Jurkat, Clone E6-1 (cell line): ENCODE results near the gene PLPP3.

Experiments used
- DNase-seq: peaks from one replicate; pipeline ENCODE4 v3.0.0-alpha.2; 2011; ENCODE audit warnings: low read depth, low spot score
- H3K4me3 ChIP-seq: 2 replicates; pipeline ENCODE4 v1.5.1; 2011; ENCODE audit warnings: mild to moderate bottlenecking, low read length, control low read depth, moderate library complexity

The PLPP3 gene

GRCh38 chr1:56508523-56508983, 70.8 kb downstream of the PLPP3 start:
- no peak overlapping the region for H3K4me3 ChIP-seq
- DNase-seq, result no peak

GRCh38 chr1:56507925-56508522, 71.3 kb downstream of the PLPP3 start:
- no peak for DNase-seq
- H3K4me3 ChIP-seq, result no peak overlapping the region

GRCh38 chr1:56506951-56507491, 72.3 kb downstream of the PLPP3 start:
- H3K4me3 ChIP-seq, result no peak overlapping the region
- DNase-seq, result no peak

GRCh38 chr1:56505792-56506743, 73.3 kb downstream of the PLPP3 start:
- H3K4me3 ChIP-seq, result no peak overlapping the region
- no peak for DNase-seq

- no peak for DNase-seq
Observed at GRCh38 chr1:56502700-56503245, 76.6 kb downstream of the PLPP3 start.

GRCh38 chr1:56501888-56502287, 77.5 kb downstream of the PLPP3 start:
- DNase-seq, result no peak

More at GRCh38 chr1:56502700-56503245, 76.6 kb downstream of the PLPP3 start:
- no peak overlapping the region for H3K4me3 ChIP-seq

GRCh38 chr1:56501426-56501825, 77.9 kb downstream of the PLPP3 start:
- H3K4me3 ChIP-seq, result no peak overlapping the region
- DNase-seq, result no peak

More at GRCh38 chr1:56501888-56502287, 77.5 kb downstream of the PLPP3 start:
- H3K4me3 ChIP-seq, result no peak overlapping the region

- no peak overlapping the region for H3K4me3 ChIP-seq
- DNase-seq, result no peak
Observed at GRCh38 chr1:56496821-56497772, 82.3 kb downstream of the PLPP3 start.

- H3K4me3 ChIP-seq, result no peak overlapping the region
- DNase-seq, result no peak
Observed at GRCh38 chr1:56496158-56496557, 83.2 kb downstream of the PLPP3 start.

- no peak for DNase-seq
- H3K4me3 ChIP-seq, result no peak overlapping the region
Observed at GRCh38 chr1:56495538-56495937, 83.8 kb downstream of the PLPP3 start.

- no peak for DNase-seq
- no peak overlapping the region for H3K4me3 ChIP-seq
Observed at GRCh38 chr1:56494306-56494705, 85.1 kb downstream of the PLPP3 start.

GRCh38 chr1:56493826-56494225, 85.5 kb downstream of the PLPP3 start:
- no peak overlapping the region for H3K4me3 ChIP-seq
- DNase-seq, result no peak

- DNase-seq, result no peak
- H3K4me3 ChIP-seq, result no peak overlapping the region
Observed at GRCh38 chr1:56491441-56491840, 87.9 kb downstream of the PLPP3 start.

- H3K4me3 ChIP-seq, result no peak overlapping the region
- no peak for DNase-seq
Observed at GRCh38 chr1:56490619-56491018, 88.7 kb downstream of the PLPP3 start.

- no peak for DNase-seq
- no peak overlapping the region for H3K4me3 ChIP-seq
Observed at GRCh38 chr1:56489695-56490094, 89.7 kb downstream of the PLPP3 start.

GRCh38 chr1:56484695-56485094, 94.7 kb downstream of the PLPP3 start:
- no peak overlapping the region for H3K4me3 ChIP-seq
- DNase-seq, result no peak

- no peak for DNase-seq
- H3K4me3 ChIP-seq, result no peak overlapping the region
Observed at GRCh38 chr1:56483104-56483503, 96.3 kb downstream of the PLPP3 start.

GRCh38 chr1:56482486-56482885, 96.9 kb downstream of the PLPP3 start:
- H3K4me3 ChIP-seq, result no peak overlapping the region
- DNase-seq, result no peak
